Activated CD4-positive, alpha-beta T cell treated with anti-CD3 and anti-CD28 coated beads, Interleukin-2, amount 50 U/mL, for 24 hours (primary cell): ENCODE measurements around the gene TULP4.
"Not testable (repeated sequence)": the region's sequence is repeated elsewhere in the genome, so short reads cannot be mapped to it uniquely, and the experiment has no call there.

Source experiments
- DNase-seq, 2 donors: peaks; one replicate each; pipeline ENCODE4 v3.0.0-alpha.2; 2020; ENCODE audit warnings: low read depth in 1 of 2, low spot score in 1 of 2

The TULP4 gene

DNA sequence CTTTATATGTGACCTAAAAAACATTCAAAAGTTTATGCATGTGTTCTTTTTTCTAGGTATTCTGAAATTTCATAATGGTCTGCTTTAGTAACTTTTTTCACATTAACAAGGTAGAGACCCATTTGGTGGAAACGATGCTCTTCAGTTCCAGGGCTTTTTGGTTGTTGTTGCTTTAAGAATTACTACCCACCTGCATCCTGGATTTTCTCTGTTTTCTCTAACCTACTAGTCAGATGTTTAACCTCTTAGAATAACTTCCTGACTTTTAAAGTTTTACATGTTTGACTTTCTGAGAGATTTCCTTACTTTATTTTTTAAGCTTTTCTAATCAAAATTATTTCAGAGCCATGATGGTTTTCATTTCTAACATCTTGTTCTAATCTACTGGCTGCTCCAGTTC is 14.9 kb downstream of the TULP4 start:
- no peak for DNase-seq

DNA sequence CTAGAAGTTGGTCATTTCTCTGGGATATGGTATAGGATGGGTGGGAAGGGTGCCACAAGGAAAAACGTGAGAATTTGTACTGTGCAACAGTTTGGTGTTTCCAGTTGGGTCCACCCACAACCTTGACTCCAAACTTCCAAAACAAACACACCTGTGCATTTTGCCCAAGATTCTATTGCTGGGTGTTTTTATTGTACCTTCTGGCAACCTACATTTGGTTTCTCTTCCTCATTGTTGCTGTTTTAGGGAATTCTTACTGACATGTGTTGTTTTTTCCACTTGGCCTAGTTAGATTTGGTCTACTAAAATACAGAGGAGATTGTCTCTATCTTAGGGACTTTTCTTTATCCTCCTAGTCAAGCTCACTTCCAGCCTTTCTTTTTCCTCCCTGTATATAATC is 16.7 kb downstream of the TULP4 start:
- no peak for DNase-seq

DNA sequence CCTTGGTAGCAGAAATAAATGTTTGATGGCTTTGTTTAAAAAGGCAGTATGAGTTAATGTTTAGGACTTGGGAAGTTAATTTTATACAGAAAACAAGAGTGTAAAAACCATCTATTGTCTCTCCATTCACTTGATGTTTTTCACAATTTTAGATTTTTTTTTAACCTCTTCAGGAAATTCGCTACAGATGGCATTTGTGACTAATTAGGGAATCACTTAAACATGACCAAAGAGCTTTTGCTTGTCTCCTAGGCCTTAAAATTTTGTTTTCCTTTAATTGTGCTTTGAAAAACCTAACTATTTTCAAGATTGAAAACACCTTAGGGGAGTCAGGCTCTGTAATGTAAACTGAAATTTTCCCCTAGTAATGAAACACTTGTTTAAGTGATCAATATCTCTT is 17.3 kb downstream of the TULP4 start:
- DNase-seq, result no peak

DNA sequence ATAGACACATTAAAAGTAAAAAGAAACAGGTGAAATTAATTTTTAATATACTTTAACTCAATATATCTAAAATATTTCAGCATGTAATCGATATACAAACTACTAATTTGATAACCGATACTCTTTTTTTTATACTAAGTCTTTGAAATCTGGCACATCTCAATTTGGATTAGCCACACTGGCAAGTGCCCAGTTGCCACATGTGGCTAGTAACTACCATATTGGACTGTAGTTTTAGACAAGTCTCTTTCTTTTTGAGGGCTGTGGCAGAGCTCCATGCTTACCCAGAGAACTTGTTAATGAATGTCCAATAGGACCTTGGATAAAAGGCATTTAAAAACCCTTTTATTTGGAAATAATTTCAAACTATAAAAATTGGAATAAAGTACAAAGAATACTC is 17.8 kb downstream of the TULP4 start:
- no peak for DNase-seq

DNA sequence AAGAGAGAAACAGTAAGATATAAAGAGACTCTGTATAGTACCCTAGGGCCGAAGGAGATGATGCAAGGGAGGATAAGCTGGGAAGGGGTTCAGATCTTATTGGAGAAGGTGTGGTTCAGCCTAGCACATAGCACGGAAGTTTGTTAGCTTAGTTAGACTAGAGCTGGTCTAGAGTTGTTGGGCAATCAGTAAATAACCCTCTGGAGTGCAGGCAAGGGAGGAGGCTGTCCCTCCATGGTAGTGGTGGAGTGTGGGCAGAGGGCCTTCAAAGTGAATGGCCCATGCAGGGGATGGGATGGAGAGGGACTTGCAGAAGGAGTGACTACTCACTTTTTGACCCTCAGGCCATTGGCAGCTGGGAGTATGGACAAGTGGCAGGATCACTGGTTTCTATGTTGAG is 20.0 kb downstream of the TULP4 start:
- no peak for DNase-seq

DNA sequence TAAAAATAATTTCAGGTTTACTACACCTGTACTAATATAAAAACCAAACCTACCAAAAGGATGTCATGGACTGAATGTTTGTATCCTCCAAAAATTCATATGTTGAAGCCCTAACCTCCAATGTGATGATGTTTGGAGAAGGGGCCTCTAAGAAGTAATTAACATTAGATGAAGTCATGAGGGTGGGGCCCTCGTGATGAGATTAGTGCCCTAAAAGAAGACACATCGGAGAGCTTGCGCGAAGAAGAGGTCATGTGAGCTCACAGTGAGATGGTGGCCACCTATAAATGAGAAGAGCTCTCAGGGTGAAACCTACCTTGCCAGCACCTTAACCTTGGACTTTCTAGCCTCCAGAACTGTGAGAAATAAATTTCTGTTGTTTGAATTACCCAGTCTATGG is 20.8 kb downstream of the TULP4 start:
- no peak for DNase-seq

DNA sequence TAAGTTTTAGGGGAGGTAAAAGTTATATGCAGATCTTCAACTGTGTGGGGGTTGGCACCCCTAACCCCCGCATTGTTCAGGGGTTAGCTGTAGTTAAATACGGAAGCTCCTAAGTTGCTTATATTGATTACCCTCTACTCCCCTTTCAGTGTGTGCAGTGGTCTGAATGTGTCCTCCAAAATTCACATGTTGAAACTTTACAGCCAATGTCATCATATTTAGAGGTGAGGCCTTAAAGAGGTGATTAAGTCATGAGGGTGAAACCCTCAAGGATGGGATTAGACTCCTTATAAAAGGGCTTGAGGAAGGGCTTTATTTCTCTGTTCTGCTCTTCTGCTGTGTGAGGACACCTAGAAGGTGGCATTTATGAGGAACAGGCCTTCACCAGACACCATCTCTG is 22.3 kb downstream of the TULP4 start:
- no peak for DNase-seq

DNA sequence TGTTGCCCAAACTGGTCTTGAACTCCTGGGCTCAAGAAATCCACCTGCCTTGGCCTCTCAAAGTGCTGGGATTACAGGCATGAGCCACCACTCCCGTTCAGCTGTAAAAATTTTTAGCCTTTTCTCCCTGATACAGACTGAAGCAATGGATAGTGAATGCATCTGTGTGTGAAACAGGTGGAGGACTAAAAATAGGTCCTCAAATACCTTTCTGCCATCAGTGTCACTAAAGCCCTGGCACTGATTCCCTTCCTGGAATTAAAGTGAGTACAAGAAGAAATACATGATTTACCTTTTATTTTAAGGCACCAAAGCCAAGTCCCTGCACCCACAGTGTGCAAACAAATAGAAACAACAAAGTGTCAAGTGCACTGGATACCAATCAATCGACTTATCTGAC is 25.1 kb downstream of the TULP4 start:
- DNase-seq, result no peak

DNA sequence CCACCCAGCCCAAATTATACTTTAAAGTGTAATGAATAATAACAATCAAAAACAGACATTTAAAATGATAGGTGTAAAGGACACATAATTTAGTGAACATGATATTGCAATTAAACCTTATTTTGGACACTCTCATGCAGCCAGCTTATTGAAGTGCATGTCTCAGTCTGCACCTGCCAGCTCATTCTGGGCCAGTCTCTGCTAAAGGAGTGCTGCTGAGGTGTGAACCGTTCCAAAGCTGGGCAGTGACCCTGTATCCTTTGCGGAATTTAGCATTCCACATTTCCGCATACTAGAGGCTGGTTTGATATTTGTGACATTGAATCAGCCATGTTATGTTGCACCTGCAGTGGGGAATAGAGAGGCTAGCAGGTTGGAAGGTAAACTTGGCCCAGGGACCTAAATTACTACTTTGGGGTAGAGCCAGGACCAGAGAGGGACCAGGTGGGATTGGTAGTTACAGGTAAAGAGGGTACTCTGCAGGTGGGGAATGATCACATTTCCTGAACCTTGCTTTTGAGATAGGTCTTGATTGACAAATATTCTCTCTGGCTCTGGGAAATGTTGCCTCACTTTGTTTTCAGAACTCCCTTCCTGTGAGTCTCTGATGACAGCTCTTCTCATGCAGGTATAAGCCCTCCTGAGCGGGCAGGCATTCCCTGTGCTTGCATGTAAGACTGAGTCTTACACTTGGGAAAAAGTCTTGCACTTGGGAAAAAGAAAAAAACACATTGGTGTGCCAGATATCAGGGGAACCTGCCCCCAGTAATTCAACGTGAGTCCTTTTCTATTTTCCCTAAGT is 26.2 kb downstream of the TULP4 start:
- DNase-seq, result no peak

DNA sequence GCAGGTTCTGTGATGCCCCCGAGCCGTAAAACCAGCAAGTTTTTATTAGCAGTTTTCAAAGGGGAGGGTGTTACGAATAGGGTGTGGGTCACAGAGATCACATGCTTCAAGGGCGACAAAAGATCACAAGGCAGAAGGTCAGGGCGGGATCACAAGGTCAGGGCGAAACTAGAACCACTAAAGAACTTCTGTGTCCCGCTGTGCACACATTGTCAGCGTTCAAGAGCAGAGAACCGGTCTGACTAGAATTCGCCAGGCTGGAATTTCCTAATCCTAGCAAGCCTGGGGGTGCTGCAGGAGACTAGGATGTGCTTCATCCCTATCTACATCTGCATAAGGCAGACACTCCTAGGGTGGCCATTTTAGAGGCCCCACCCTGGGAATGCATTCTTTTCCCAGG is 26.9 kb downstream of the TULP4 start:
- not testable (repeated sequence) for DNase-seq

DNA sequence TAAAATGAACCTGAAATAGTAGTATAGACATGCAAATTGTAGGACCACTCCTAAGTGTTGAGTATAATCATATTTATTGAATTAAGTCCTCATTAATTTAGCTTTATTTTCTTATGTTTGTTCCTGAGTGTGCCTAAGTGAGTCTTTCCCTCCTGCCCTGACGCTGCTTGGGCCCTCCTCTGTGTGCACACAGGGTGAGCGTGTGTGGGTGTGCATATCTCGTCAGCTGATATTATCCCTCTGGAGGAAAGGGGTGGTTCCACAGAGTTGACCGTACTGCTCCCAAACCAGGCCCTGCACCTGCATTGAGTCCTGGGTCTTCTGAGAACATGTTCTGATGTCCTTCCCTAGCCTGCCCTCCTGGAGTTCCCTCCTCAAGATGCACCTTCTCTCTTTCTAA is 28.0 kb downstream of the TULP4 start:
- DNase-seq, result no peak

DNA sequence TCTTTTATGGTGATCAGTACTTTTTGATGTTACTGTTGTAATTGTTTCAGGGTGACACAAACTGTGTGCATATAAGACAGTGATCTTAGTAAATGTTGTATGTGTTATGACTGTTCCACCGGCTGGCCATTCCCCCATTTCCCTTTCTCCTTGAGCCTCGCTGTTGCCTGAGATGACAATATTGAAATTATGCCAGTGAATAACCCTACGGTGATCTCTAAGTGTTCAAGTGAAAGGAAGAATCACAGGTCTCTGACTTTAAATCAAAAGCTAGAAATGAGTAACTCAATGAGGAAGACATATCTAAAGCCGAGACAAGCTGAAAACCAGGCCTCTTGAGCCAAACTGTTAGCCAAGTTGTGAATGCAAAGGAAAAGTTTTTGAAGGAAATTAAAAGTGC is 32.3 kb downstream of the TULP4 start:
- no peak for DNase-seq

DNA sequence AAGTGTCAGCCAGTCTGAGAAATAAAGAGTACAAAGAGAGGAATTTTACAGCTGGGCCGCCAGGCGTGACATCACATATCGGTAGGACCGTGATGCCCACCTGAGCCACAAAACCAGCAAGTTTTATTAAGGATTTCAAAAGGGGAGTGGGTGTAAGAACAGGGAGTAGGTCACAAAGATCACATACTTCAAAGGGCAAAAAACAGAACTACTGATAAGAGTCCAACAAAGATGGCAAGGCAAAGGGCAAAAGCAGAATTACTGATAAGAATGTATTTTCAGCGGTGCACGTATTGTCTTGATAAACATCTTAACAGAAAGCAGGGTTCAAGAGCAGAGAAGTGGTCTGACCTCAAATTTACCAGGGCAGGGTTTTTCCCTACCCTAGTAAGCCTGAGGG is 33.2 kb downstream of the TULP4 start:
- not testable (repeated sequence) for DNase-seq

DNA sequence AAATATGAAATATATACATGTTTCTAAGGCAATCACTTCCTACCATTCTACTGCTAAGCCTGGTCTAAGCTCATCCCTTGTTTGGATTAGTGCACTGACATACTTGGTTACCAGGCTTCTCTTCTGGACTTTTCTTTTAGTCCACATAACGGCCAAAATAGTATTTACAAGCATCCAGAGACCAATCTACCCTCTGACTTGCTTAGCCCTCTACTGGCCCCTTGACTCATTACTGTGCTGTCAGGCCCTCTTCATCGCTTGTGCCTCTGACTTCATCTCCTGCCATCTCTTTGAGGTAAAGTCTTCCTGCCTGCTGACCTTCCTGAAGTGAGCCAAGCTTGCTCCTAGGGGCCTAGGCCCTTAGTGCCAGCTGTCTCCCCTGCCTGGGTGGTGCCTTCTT is 35.1 kb downstream of the TULP4 start:
- DNase-seq, result no peak

DNA sequence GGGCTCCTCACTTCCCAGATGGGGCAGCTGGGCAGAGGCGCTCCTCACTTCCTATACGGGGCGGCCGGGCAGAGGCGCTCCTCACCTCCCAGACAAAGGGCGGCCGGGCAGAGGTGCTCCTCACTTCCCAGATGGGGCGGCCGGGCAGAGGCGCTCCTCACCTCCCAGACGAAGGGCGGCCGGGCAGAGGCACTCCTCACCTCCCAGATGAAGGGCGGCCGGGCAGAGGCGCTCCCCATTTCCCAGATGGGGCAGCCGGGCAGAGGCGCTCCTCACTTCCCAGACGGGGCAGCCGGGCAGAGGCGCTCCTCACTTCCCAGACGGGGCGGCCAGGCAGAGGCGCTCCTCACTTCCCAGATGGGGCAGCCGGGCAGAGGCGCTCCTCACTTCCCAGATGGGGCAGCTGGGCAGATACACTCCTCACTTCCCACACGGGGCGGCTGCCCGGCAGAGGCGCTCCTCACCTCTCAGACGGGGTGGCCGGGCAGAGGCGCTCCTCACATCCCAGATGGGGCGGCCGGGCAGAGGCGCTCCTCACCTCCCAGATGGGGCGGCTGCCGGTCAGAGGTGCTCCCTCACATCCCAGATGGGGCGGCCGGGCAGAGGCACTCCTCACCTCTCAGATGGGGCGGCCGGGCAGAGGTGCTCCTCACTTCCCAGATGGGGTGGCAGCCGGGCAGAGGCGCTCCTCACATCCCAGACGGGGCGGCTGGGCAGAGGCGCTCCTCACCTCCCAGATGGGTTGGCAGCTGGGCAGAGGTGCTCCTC is 36.7 kb downstream of the TULP4 start:
- DNase-seq, result not testable (repeated sequence)

DNA sequence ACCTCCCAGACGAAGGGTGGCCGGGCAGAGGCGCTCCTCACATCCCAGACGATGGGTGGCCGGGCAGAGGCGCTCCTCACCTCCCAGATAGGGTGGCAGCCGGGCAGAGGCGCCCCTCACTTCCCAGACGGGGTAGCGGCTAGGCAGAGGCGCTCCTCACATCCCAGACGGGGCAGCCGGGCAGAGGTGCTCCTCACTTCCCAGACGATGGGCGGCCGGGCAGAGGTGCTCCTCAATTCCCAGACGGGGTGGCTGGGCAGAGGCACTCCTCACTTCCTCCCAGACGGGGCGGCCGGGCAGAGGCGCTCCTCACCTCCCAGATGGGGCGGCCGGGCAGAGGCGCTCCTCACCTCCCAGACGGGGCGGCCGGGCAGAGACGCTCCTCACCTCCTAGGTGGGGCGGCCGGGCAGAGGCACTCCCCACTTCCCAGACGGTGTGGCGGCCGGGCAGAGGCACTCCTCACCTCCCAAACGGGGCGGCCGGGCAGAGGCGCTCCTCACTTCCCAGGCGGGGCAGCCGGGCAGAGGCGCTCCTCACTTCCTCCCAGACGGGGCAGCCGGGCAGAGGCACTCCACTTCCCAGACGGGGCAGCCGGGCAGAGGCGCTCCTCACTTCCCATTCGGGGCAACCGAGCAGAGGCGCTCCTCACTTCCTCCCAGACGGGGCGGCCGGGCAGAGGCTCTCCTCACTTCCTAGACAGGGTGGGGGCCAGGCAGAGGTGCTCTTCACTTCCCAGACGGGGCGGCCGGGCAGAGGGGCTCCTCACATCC is 37.4 kb downstream of the TULP4 start:
- DNase-seq, result not testable (repeated sequence)

DNA sequence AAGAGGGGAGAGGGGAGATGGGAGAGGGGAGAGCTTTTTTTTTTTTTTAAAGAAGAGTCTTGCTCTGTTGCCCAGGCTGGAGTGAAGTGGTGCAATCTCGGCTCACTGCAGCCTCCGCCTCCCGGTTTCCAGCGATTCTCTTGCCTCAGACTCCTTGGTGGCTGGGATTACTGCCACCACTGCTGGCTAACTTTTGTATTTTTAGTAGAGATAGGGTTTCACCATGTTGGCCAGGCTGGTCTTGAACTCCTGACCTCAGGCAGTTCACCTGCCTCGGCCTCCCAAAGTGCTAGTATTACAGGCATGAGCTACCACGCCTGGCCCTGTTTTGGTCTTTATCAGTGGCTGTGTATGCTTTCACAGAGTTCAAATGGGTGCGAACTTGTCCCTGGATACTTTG is 38.5 kb downstream of the TULP4 start:
- not testable (repeated sequence) for DNase-seq

DNA sequence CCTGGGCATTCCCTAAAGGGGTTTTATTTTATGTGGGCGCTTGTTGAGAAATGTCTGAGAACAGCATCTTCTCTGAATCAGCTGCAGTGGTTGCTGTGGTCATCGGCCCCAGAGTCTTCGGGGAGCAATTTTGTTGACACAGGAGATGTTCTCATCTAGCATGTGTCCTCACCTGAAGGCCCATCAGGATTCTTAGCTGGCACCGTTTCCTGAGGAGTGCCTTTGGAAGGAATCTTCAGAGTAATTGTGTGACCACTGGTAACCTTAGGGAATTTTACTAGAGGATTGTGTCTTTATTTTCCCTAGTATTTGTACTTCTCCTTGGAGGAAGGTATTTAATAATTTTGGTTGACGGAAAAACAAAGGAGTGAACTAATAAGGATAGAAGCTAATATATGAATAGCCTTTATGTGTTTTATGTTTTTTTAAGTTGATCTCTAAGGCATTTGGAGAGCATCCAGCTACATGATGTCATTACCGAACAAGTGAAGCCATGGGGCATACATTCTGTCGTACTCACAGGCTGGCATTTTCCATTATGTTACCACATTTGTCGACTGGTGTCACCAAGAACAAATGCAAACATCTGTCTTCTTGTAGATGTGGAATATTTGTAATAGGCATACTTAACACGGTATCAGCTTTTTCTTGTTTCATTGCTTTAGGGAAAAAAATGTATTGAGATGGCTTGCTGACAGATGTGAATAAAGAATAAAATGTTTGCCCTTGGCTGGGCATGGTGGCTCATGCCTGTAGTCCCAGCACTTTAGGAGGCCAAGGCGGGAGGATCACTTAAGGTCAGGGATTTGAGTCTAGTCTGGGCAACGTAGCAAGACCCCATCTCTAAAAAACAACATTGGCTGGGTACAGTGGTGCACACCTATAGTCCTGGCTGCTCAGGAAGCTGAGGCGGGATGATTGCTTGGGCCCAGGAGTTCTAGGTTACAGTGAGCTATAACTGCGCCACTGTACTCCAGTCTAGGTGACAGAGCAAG is 41.9 kb downstream of the TULP4 start:
- DNase-seq, result no peak

DNA sequence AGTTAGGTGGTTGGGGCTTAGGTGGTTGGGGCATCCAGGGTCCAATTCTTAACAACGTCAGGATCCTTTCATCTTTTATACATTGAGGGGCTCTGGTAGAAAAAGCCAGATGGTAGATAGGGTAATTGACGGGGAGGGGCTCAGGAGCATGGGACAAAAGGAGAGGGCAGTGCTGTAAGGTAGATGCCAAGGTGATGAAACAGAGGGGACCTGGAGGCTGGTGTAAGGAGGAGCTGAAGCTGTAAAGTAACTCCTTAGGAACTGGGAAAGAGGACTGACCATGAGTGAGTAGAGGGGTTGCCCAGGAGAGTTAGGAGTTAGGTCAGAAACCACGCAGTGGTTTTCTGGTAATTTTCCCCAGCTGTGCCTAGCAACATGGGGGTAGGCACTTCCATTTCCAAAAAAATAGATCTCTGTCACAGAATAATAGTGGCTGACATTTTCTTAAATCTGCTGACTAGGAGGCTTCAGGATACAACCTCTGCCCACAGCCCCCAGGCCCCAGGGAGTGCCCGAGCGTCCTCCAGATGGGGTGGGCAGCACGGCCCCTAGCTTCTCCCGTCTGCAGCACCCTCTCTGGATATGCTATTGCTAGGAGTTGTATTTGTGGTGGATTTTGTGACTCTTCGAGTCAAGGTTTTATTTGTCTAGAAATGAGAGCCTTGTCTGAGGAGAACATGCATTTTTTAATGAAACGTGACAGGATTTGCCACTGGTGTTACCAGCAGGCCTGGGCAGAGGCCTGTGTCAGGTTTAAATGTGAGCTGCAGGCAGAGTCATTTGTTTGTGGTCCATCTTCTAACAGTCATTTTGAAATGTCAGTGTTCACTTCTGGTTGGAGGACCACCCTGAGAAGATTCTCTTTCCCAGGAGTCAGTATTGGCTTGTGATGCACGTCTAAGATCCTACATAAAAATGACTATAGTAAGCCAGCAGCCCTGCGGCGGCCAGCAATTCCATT is 44.6 kb downstream of the TULP4 start:
- DNase-seq, result no peak
